Measurements from ENCODE around the gene UBE3B. TPM values are rescaled to one million over a fixed set of nuclear protein-coding genes. Genes with fewer than 3 reads are reported as not detected.

The UBE3B gene
- polyA plus RNA-seq, 1 donor (not counting 4 experiments of a cell fraction or from before 2014, with no cell fraction given): 27.1 TPM

DNA sequence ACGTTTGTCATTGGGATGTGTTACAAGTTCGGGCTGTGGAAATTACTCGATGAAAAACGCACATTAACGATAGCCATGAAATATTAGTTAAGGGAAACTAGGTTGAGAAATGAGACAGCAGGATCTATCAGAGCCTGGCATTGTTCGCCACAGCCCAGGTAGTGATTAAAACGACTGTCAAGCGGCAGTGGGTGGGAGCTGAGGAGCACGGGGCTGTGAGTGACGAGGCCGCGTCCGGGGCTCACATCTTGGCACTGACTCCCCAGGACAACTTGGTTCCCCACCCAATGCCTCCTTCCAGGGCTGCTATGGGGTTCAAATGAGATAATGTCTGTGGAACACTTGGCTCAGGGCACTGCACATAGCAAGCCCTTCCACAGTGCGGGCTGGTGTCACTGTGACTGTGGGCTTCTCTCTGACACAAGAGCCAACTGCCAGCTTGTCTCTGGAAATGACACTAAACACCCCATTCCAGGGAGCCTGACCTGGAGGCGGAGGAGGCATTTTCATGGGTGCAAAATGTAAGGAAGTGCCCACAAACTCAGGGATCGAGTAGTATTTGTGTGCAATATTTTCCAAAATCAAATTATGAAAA is 76.6 kb downstream of the UBE3B start:
- Histone ChIP-seq H3K36me3 (ENCODE audit: control insufficient read depth in 2 of 2, extremely low read depth in 1 of 2, insufficient read depth in 2 of 2, low read length in 2 of 2) (peaks cover 0 to 2% of the 10 kb centered on the region in 2 experiments), H3K27ac (ENCODE audit: control insufficient read depth, insufficient read depth, low read length) (no peak overlapping the region), H3K4me3 (ENCODE audit: control insufficient read depth in 2 of 3, extremely low read depth in 1 of 3, insufficient read depth in 2 of 3, low read depth in 1 of 3, low read length in 3 of 3) (no peak overlapping the region), H2AFZ (ENCODE audit: control insufficient read depth, low read length) (no peak overlapping the region), H4K20me1 (ENCODE audit: control insufficient read depth, extremely low read depth, insufficient read depth, low read length) (no peaks in the 10 kb centered on the region), H3K9me1 (ENCODE audit: control insufficient read depth, extremely low read depth, insufficient read depth, low read length) (no peaks in the 10 kb centered on the region), H3K4me2 (ENCODE audit: control insufficient read depth, extremely low read depth, insufficient read depth, low read depth, low read length) (no peak overlapping the region), H3K9ac (ENCODE audit: control insufficient read depth, extremely low read depth, insufficient read depth, low read length) (no peak overlapping the region), H3K9me3 (ENCODE audit: control insufficient read depth, low read depth, low read length) (no peaks in the 10 kb centered on the region), H3K79me2 (ENCODE audit: control insufficient read depth, insufficient read depth, low read length) (no peaks in the 10 kb centered on the region), H3K27me3 (ENCODE audit: control insufficient read depth, extremely low read depth, insufficient read depth, low read length) (peaks cover 29% of the 10 kb centered on the region), H3K4me1 (ENCODE audit: control insufficient read depth, extremely low read depth, insufficient read depth, low read length) (no peaks in the 10 kb centered on the region)
- DNase-seq (ENCODE audit: low read depth, low spot score) (no peak), FAIRE-seq (no peak)
- dilution Hi-C loops (cut with MboI; ENCODE audit: extremely low pct_ligation_motif_present, low sequenced_read_pairs): no loop called here
- TF ChIP-seq, protein P1, sequence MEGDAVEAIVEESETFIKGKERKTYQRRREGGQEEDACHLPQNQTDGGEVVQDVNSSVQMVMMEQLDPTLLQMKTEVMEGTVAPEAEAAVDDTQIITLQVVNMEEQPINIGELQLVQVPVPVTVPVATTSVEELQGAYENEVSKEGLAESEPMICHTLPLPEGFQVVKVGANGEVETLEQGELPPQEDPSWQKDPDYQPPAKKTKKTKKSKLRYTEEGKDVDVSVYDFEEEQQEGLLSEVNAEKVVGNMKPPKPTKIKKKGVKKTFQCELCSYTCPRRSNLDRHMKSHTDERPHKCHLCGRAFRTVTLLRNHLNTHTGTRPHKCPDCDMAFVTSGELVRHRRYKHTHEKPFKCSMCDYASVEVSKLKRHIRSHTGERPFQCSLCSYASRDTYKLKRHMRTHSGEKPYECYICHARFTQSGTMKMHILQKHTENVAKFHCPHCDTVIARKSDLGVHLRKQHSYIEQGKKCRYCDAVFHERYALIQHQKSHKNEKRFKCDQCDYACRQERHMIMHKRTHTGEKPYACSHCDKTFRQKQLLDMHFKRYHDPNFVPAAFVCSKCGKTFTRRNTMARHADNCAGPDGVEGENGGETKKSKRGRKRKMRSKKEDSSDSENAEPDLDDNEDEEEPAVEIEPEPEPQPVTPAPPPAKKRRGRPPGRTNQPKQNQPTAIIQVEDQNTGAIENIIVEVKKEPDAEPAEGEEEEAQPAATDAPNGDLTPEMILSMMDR (optimal IDR thresholded peaks at IDR 0.05 in 1 of 3, IDR thresholded peaks at IDR 0.05 in 1 of 3, conservative IDR thresholded peaks at IDR 0.05 in 1 of 3; ENCODE audit: extremely low read depth in 1 of 3, insufficient read depth in 2 of 3, low read length in 3 of 3): no peak
- TF ChIP-seq EZH2 (IDR thresholded peaks at IDR 0.05; ENCODE audit: low read length): no peak

GRCh38 chr12:109554761-109555160 is 77.3 kb downstream of the UBE3B start:
- H3K9ac ChIP-seq (ENCODE audit: control insufficient read depth, extremely low read depth, insufficient read depth, low read length): no peak overlapping the region
- no peaks in the 10 kb centered on the region for H4K20me1 ChIP-seq (ENCODE audit: control insufficient read depth, extremely low read depth, insufficient read depth, low read length)
- no peaks in the 10 kb centered on the region for H3K9me1 ChIP-seq (ENCODE audit: control insufficient read depth, extremely low read depth, insufficient read depth, low read length)
- H3K4me2 ChIP-seq (ENCODE audit: control insufficient read depth, extremely low read depth, insufficient read depth, low read depth, low read length): no peak overlapping the region
- H3K4me1 ChIP-seq (ENCODE audit: control insufficient read depth, extremely low read depth, insufficient read depth, low read length): no peaks in the 10 kb centered on the region
- H3K36me3 ChIP-seq (ENCODE audit: control insufficient read depth in 2 of 2, extremely low read depth in 1 of 2, insufficient read depth in 2 of 2, low read length in 2 of 2): peaks cover 0 to 3% of the 10 kb centered on the region in 2 experiments
- H3K4me3 ChIP-seq (ENCODE audit: control insufficient read depth in 2 of 3, extremely low read depth in 1 of 3, insufficient read depth in 2 of 3, low read depth in 1 of 3, low read length in 3 of 3): no peak overlapping the region
- dilution Hi-C loops (cut with MboI; ENCODE audit: extremely low pct_ligation_motif_present, low sequenced_read_pairs): no loop called here
- TF ChIP-seq EZH2 (IDR thresholded peaks at IDR 0.05; ENCODE audit: low read length): no peak
- TF ChIP-seq, protein P1 (optimal IDR thresholded peaks at IDR 0.05 in 1 of 3, IDR thresholded peaks at IDR 0.05 in 1 of 3, conservative IDR thresholded peaks at IDR 0.05 in 1 of 3; ENCODE audit: extremely low read depth in 1 of 3, insufficient read depth in 2 of 3, low read length in 3 of 3): no peak
- no peaks in the 10 kb centered on the region for H3K79me2 ChIP-seq (ENCODE audit: control insufficient read depth, insufficient read depth, low read length)
- H2AFZ ChIP-seq (ENCODE audit: control insufficient read depth, low read length): no peak overlapping the region
- peaks cover 25% of the 10 kb centered on the region for H3K27me3 ChIP-seq (ENCODE audit: control insufficient read depth, extremely low read depth, insufficient read depth, low read length)
- FAIRE-seq (no peak), DNase-seq (ENCODE audit: low read depth, low spot score) (no peak)
- H3K27ac ChIP-seq (ENCODE audit: control insufficient read depth, insufficient read depth, low read length): no peak overlapping the region
- H3K9me3 ChIP-seq (ENCODE audit: control insufficient read depth, low read depth, low read length): no peaks in the 10 kb centered on the region
